Tibial nerve (tissue), 3 donors: Measurements from ENCODE around the gene DNM3.

Experiments
- CTCF ChIP-seq, 5 experiments: fragments of 200-600 bp in 3 of 5; fragments of 450-650 bp in 2 of 5; sonication (generic) in 3 of 5; IDR thresholded peaks; one replicate each; pipeline ENCODE4 v1.5.1; 2016 to 2019; ENCODE audit warnings: antibody characterized with exemption in 5 of 5, mild to moderate bottlenecking in 3 of 5, moderate library complexity in 2 of 5
- POLR2A ChIP-seq, 2 donors: fragments of 450-650 bp; IDR thresholded peaks; one replicate each; pipeline ENCODE4 v1.6.1; 2017; ENCODE audit warnings: antibody characterized with exemption in 2 of 2, mild to moderate bottlenecking in 2 of 2, moderate library complexity in 2 of 2

- TF ChIP-seq POLR2A (IDR thresholded peaks at IDR 0.05) (no peak), CTCF (IDR thresholded peaks at IDR 0.05) (no peak)
These were observed 303.9 kb downstream of the DNM3 start for GRCh38 chr1:172145231-172145651.
